ENCODE data around the gene PCBP4.

The PCBP4 gene

DNA sequence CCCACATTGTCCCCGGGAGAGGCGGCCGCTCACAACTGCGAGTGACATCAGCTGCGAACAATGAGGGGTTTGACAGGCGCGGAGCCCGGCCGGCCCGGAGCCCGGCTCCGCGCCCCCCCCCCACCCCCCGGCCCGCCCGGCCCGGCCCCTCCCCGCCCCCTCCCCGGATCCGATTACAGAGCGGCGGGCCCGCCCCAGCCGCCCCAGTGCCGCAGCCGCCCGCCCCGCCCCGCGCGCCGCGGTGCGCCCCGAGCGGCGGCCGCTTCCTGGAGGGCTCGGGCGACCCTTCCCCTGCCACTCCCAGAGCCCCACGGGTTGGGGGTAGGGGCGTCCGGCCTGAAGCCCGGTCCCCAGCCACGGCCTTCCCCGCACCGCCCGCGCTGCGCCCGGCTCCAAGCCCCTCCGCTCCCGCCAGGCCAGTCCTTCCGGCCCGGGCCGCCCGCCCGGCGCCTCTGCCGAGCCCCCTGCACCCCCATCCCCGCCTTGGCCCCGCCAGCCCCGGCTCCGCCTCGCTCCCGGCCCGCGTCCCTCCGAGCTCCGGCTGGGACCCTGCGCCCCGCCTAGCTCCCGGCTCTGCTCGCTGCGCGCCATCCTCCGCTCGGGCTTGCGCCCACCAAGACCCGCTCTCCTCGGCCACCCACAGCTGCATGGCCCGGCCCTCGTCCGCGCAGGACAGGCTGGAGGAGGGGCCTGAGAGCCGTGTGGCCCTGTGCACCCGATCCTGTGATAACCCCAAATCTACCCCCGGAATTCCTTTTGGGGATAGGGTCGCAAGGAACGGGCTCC is at the start of gene PCBP4:
PCBP4 (minus strand) TSS at position 71 of the 786 bp plus-strand sequence. CDS start 6,214 bp downstream, outside the sequence.
- DNase-seq, result peak; percentile 60

DNA sequence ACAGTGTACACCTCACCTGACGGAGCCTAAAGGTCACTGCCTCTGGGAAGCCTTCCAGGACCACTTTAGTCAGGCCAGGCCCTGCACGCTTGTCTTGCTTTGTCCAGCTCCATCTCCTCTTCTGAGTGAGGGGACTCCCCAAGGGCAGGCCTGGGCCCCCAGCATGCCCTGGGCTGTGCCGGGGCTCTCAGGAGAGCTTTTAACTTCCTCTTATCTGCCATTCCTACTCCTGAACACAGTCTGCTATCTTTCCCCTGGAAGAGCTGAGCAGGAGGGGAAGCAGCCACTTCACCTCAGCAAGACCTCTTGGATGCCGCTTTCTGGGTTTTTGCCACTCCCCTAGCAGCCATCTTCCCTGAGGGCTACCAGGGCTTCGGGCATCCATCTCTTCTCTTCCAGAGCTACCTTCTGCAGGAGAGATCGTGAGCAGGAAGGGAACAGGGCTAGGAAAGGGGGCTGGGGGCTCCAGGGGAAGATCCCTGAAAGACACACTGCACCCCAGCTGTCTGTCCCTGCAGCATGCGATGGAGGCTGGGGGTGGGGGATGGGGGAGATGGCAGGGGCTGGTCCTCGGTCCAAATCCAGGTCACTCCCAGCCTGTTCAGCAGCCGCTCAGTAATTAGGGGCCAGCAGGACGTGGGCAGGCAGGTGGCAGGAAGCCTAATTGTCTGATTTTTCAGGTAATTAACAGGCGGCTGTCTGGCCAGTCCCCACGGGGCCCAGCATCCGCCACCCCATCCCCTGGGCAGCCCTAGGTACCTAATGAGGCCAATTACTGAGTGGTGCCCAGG is 48.4 kb upstream of the PCBP4 start:
- DNase-seq, result no peak

DNA sequence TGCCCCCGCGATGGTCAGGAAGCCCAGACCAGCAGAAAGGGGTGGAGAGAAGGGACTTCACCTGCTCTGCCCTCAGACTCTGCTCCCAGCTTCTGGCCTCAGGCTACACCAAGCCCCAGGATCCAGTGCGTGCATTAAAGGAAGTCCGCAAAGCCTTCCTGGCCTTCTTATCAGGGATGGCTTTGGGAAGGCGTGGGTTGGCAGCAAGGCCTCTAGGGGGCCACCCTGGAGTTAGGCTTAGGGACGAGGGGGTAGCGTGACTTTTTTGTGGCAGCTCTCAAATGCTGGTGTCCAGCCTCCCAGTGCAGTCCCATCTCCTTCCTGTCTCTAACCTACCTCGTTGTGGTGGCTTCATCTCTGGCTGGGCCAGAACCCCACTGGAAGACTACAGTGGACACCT is 47.4 kb upstream of the PCBP4 start:
- DNase-seq, result no peak

- DNase-seq, result no peak
Observed at GRCh38 chr3:52013802-52014598, 46.7 kb upstream of the PCBP4 start.

- no peak for DNase-seq
Observed at GRCh38 chr3:52012699-52013098, 45.4 kb upstream of the PCBP4 start.

GRCh38 chr3:52010431-52010830 is 43.2 kb upstream of the PCBP4 start:
- no peak for DNase-seq

- no peak for DNase-seq
Observed at GRCh38 chr3:52007291-52007690, 40.0 kb upstream of the PCBP4 start.

- no peak for DNase-seq
Observed at GRCh38 chr3:52006820-52007133, 39.5 kb upstream of the PCBP4 start.

DNA sequence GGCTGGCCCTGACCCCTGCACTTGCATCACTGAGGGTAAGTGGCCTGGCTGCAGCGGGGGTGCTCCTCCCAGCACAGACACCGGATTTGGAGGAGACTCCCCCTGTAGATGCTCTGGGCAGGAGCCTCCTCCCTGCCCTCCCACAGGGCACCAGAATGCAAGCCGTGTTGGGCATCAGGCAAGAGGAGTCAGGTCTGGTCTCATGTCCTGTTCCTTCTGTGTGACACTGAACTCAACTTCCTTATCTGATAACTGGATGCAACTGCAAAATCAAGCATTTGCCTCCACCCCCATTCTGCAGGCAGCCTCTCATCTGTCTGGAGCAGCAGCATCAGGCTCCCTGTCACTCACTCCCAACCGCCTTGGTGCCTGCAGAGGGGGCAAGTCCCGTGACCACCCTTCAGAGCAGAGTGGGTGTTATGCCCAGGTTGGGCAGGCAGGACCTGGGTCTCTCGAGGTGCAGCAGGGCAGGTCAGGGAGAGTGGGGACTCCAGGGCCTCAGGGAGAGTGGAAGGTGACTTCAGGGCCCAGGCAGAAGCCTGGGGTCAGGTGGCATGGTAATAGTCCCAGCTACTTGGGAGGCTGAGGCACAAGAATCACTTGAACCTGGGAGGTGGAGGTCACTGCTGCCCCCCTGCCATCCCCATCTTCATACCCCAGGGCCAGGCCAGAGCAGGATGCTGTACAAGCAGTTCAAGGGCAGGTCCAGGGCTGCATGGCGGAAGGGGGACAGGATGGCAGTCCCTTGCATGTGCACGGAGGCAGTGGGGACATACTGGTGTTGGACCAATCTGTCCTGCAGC is 39.0 kb upstream of the PCBP4 start:
- DNase-seq, result no peak

- DNase-seq, result peak; percentile 79
Observed at GRCh38 chr3:52005571-52005986, 38.3 kb upstream of the PCBP4 start.

DNA sequence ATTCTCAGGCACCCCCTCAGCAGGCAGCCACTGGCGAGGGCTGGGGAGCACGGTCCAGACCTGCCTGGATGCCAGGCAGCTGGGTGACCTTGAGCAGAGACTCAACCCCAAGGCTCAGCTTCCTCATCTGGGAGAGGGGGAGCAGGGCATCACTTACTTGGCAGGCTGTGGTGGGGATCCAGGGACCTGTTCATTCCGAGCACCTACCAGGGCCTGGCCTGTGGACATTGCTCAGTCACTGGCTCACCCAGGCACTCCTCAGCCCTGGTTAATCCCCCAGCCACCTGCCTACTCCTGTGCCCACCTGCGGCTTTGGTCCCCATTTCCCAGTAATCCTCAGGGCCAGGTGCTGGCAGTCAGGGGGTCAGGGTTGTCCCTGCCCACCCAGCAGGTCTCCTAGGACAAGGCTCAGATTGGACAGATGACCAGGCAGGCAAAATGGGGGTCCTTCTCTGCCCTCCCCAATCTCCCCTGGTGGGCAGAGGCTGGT is 37.7 kb upstream of the PCBP4 start:
- DNase-seq, result no peak

- DNase-seq, result peak; percentile 71
Observed at GRCh38 chr3:52004163-52004787, 37.0 kb upstream of the PCBP4 start.

GRCh38 chr3:52002748-52003147 is 35.5 kb upstream of the PCBP4 start:
- DNase-seq, result no peak

- DNase-seq, result peak; percentile 63
Observed at GRCh38 chr3:52001443-52001974, 34.3 kb upstream of the PCBP4 start.

- no peak for DNase-seq
Observed at GRCh38 chr3:51999846-52000245, 32.6 kb upstream of the PCBP4 start.

GRCh38 chr3:51998774-51999173 is 31.5 kb upstream of the PCBP4 start:
- DNase-seq, result no peak

DNA sequence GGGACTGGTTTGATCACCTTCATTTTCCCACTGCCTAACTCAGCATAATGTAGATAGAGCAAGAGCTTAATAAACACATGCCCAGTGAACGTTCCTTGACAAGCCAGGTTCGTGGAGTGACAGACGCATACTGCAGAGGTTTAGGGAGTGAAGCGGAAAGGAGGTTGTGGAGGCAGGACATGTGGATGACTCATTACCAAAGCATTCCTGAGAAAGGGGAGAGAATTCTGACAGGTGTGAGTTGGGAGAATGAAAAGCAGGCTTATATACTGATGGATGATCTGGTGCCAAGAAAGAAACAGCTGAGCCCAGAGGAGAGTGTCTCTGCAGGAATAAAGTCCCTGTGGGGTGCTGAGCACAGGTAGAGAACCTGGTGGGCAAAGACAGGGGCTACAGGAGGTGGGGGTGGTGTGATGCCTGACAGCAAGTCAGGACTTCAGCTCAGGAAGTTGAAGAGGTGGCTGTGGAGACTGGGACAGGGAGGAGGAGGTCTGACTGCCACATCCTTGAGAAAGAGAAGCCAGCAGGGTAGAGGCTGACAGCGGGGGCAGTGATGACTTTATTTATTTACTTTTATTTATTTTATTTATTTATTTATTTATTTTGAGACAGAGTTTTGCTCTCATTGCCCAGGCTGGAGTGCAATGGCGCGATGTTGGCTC is 30.8 kb upstream of the PCBP4 start:
- DNase-seq, result no peak

DNA sequence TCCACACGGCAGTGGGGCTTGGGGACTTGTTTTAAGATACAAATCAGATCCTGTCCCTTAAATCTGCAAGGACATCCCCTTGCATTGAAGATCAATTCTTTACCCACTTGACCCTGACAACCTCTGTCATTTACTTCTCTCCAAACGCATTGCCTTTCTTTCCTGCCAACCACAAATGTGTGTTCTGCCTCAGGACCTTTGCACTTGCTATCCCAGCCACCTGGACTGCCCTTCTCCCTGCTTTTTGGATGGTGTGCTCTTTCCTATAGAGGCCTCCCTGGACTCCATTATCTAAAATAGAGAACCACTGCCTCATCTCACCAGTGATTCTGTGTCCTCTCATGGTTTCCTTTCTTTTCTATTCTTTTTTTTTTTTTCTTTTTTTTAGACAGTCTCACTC is 29.9 kb upstream of the PCBP4 start:
- no peak for DNase-seq

- DNase-seq, result peak; percentile 95
Observed at GRCh38 chr3:51995346-51996163, 28.3 kb upstream of the PCBP4 start, which contains the start of gene RPL29. Gene RPL29, minus strand, starts transcription at chr3:51995895. Its CDS starts 434 bp downstream, at chr3:51995461.

GRCh38 chr3:51994530-51994929 is 27.3 kb upstream of the PCBP4 start:
- DNase-seq, result no peak

Data from fibroblast of skin of right quadriceps (primary cell).